ENCODE data around the gene OPCML.

Gene OPCML

DNA sequence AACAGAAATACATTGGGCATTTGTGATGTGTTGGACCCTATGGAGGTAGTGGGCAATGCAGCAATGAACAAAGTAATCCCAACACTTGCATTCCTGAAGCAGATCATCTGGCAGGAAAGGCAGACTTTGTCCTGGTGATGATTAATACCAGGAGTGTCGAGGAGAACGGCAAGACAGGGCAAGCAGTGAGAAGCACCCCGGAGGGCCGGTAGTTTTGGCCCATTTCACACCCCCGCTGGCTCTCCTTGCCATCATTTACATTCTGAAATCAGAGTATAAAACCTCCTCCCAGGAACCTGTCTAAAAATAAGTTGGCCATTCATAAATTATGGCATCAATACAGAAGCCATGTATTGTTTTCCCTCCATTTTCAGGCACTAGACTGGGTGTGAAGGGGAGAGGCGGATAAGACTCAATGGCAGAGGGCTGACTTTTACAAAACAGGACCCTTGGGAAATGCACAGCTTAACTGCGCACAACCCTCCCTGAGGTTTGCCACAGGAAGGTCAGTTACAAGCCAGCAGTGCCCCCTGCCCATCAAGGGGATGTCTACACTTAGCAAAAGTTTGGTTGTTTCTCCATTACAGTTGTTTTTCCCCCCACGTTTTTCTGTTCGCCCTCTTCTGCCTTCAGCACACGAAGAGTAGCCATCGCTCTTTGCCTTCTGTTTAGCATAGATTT is 55.6 kb downstream of the OPCML start:
- in situ Hi-C loops (cut with MboI; ENCODE audit: low sequenced_read_pairs, unreplicated experiment), result no loop called here
- TF ChIP-seq, protein P1, sequence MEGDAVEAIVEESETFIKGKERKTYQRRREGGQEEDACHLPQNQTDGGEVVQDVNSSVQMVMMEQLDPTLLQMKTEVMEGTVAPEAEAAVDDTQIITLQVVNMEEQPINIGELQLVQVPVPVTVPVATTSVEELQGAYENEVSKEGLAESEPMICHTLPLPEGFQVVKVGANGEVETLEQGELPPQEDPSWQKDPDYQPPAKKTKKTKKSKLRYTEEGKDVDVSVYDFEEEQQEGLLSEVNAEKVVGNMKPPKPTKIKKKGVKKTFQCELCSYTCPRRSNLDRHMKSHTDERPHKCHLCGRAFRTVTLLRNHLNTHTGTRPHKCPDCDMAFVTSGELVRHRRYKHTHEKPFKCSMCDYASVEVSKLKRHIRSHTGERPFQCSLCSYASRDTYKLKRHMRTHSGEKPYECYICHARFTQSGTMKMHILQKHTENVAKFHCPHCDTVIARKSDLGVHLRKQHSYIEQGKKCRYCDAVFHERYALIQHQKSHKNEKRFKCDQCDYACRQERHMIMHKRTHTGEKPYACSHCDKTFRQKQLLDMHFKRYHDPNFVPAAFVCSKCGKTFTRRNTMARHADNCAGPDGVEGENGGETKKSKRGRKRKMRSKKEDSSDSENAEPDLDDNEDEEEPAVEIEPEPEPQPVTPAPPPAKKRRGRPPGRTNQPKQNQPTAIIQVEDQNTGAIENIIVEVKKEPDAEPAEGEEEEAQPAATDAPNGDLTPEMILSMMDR (IDR thresholded peaks at IDR 0.05; ENCODE audit: borderline replicate concordance, control extremely low read depth, extremely low read depth, insufficient read depth, missing control alignments), result no peak
- no peak for DNase-seq (ENCODE audit: low spot score)

DNA sequence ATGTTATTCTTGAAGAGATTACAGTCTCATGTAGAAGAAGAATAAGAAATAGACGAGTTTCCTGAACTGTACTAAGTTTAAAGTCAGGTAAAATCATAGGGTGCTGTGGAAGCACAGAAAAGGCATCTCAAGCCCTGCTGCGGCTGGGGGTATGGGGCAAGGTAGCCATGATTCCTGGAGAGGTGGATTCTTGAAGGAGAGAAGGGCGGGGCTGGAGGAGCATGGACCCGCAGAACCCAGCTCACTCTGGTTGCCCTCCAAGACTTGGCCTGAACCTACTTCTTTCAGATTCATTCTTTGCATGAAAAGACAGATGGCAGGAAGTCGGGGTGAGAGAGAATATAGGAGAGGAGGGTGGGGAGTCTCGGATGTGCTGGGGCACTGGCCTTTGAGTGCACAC is 57.8 kb downstream of the OPCML start:
- DNase-seq (ENCODE audit: low spot score), result no peak
- in situ Hi-C loops (cut with MboI; ENCODE audit: low sequenced_read_pairs, unreplicated experiment), result no loop called here
- TF ChIP-seq, protein P1 (IDR thresholded peaks at IDR 0.05; ENCODE audit: borderline replicate concordance, control extremely low read depth, extremely low read depth, insufficient read depth, missing control alignments), result no peak

DNA sequence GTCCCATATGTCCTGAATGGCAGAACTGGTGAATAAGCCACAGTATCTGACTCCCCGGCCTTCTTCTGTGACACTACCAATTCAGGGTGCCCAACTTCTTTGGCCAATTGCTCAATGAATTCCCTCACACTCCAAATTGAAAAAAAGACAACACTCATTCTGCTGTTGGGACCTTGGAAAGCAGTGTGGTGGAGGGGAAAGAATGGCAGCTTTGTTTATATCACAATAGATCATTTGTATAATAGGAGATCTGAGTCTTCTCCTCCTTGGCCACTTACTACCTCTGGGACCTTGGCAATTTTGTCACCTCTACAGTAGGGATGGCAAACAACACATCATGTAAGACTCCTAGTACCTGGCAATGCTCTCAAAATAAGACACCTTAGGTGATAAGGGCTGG is 64.6 kb downstream of the OPCML start:
- DNase-seq (ENCODE audit: low spot score), result no peak
- in situ Hi-C loops (cut with MboI; ENCODE audit: low sequenced_read_pairs, unreplicated experiment), result no loop called here
- TF ChIP-seq, protein P1 (IDR thresholded peaks at IDR 0.05; ENCODE audit: borderline replicate concordance, control extremely low read depth, extremely low read depth, insufficient read depth, missing control alignments), result no peak

DNA sequence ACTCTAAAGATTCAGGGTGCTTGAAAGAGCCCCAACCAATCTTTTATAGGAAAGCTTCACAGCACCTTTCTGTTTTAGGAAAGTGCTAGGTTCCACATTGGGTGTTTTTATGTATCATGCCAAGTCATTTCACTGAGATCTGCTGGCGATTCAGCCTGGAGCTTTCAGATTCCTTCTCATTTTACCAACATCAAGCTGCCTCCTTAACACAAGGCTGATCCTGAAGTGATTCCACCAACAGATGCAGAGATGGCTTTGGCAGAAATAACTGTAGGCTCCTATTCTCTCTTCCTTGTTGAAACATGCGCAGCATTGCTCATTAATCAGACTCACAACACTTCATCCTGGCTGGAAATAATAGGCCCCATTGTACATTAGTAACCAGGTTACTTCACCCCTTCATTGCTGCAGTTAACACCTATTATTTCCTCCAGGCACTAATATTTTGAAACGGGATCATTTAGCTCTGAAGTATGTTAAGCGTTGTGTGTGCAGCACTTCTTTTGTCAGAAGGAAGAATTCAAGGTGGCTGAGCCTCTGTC is 89.0 kb downstream of the OPCML start:
- TF ChIP-seq, protein P1 (IDR thresholded peaks at IDR 0.05; ENCODE audit: borderline replicate concordance, control extremely low read depth, extremely low read depth, insufficient read depth, missing control alignments), result no peak
- no peak for DNase-seq (ENCODE audit: low spot score)
- in situ Hi-C loops (cut with MboI; ENCODE audit: low sequenced_read_pairs, unreplicated experiment), result no loop called here

DNA sequence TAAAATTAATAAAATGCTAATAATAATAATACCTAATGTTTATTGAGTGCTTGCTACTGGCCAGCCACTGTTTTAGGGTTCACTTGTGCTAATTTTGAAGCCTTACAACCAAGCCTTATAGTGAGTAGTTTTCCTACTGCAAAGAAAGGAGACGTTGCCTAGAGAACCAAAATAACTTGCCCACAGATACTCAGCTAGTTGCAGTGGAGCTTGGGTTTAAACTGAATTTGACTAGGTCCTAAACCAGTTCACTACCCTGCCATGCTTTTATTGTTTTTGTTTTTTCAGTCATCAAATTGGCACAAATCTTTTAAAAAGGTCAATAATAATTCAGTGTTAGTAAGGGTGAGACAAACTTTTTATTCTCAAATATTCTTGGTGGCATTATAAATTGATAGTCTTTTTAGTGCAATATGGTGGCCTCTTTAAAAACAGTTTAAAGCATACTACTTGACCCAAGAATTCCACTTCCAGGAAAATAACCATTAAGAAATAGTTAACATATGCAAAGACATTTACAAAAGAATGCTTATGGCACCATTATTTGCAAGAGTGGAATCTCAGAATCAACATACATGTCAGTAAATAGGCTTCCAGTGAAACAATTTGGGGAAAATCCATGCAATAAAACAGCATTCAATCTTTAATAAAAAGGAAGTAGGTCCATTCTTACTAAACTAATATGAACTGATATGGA is 90.2 kb downstream of the OPCML start:
- TF ChIP-seq, protein P1 (IDR thresholded peaks at IDR 0.05; ENCODE audit: borderline replicate concordance, control extremely low read depth, extremely low read depth, insufficient read depth, missing control alignments), result no peak
- DNase-seq (ENCODE audit: low spot score), result no peak
- in situ Hi-C loops (cut with MboI; ENCODE audit: low sequenced_read_pairs, unreplicated experiment), result no loop called here

DNA sequence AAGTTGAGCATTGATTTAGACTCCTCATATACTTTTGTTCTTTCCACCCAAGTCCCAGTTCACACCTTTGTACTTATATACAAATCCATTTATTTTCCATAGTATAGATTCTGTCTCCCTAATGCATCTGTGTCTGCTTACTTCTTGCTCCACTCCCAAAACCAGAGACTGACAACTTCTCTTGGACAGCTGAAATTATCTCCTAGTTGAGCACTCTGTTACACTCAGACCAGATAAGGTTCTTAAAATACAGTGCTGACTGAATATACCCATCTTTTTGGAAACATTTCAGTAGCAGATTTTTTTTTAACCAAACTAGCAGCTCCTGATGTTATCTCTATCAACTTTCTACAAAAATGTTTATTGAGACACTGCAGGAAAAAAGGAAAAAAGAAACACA is 106.3 kb downstream of the OPCML start:
- TF ChIP-seq, protein P1 (IDR thresholded peaks at IDR 0.05; ENCODE audit: borderline replicate concordance, control extremely low read depth, extremely low read depth, insufficient read depth, missing control alignments), result no peak
- in situ Hi-C loops (cut with MboI; ENCODE audit: low sequenced_read_pairs, unreplicated experiment), result no loop called here
- no peak for DNase-seq (ENCODE audit: low spot score)
